Measurements from ENCODE around the gene PEF1.

Gene PEF1

DNA sequence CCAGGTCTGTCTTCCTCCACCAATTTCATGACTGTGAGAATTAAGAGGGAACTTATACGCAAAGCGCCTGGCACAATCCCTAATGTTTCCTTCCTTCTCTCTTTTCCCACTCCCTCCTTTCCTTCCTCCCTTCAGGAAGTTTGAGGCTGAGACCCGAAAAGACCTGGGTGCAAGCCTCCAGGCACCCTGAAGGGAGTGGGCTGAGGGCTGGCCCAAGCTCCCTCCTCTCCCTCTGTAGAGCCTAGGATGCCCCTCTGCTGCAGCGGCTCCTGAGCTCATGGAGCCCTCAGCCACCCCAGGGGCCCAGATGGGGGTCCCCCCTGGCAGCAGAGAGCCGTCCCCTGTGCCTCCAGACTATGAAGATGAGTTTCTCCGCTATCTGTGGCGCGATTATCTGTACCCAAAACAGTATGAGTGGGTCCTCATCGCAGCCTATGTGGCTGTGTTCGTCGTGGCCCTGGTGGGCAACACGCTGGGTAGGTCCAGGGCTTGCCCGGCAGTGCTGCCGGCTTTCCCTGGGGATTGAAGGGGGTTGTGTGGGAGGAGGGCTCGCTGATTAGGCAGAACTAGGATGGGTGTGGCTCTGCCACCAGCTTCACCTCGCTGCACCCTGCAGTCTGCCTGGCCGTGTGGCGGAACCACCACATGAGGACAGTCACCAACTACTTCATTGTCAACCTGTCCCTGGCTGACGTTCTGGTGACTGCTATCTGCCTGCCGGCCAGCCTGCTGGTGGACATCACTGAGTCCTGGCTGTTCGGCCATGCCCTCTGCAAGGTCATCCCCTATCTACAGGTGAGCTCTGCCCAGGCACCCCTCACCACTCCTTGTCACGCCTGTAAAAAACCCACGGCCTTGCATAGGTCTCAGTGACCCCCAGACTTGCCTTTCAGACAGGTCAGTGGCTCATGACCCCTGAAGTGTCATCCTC lies 25.5 kb downstream of the PEF1 start:
- no peak overlapping the region for H3K27ac ChIP-seq
- TF ChIP-seq, protein P1, sequence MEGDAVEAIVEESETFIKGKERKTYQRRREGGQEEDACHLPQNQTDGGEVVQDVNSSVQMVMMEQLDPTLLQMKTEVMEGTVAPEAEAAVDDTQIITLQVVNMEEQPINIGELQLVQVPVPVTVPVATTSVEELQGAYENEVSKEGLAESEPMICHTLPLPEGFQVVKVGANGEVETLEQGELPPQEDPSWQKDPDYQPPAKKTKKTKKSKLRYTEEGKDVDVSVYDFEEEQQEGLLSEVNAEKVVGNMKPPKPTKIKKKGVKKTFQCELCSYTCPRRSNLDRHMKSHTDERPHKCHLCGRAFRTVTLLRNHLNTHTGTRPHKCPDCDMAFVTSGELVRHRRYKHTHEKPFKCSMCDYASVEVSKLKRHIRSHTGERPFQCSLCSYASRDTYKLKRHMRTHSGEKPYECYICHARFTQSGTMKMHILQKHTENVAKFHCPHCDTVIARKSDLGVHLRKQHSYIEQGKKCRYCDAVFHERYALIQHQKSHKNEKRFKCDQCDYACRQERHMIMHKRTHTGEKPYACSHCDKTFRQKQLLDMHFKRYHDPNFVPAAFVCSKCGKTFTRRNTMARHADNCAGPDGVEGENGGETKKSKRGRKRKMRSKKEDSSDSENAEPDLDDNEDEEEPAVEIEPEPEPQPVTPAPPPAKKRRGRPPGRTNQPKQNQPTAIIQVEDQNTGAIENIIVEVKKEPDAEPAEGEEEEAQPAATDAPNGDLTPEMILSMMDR (IDR thresholded peaks at IDR 0.05): no peak
- no peak for TF ChIP-seq ZFX (IDR thresholded peaks at IDR 0.05; ENCODE audit: borderline replicate concordance)

DNA sequence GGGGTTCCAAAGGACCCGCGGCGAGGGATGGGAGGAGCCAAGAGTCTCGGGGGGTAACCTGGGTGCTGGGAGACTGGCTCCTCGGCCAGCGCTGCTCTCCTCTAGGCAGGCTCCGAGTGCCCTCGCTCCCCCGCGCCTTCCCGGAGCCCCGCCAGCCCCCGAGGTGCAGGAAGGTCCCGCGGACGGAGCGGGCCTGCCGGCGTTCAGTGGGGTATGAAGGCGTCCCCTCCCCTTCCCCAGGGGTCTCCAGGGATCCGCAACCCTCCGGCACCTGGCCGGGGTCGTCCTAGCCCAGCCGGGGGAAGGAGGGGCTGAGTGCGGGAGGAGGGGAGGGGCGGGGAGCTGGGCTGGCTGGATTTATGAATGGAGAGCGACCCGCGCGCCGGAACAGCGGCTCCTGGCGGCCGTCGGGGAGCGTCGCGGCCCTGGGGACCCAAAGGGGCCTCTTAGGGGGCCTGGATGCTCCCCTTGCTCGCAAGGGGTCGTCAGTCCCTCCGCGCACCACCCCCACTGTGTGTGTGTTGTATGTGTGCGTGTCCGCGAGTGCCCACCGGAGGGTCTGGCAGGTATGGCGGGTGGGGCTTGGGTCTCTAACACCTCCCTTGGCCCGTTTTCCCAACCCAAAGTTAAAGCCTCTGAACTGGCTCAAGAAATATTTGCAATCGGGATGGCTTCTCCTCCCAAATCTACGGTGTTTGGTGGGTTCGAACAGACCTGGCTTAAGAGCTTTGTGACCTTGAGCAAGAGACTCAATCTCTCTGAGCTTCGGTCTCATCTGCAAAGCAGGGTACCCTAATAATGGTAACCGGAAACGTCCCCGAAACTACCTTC lies 26.5 kb downstream of the PEF1 start:
- TF ChIP-seq, protein P1 (IDR thresholded peaks at IDR 0.05): peak; percentile 96
- no peak for TF ChIP-seq ZFX (IDR thresholded peaks at IDR 0.05; ENCODE audit: borderline replicate concordance)
- no peak overlapping the region for H3K27ac ChIP-seq

DNA sequence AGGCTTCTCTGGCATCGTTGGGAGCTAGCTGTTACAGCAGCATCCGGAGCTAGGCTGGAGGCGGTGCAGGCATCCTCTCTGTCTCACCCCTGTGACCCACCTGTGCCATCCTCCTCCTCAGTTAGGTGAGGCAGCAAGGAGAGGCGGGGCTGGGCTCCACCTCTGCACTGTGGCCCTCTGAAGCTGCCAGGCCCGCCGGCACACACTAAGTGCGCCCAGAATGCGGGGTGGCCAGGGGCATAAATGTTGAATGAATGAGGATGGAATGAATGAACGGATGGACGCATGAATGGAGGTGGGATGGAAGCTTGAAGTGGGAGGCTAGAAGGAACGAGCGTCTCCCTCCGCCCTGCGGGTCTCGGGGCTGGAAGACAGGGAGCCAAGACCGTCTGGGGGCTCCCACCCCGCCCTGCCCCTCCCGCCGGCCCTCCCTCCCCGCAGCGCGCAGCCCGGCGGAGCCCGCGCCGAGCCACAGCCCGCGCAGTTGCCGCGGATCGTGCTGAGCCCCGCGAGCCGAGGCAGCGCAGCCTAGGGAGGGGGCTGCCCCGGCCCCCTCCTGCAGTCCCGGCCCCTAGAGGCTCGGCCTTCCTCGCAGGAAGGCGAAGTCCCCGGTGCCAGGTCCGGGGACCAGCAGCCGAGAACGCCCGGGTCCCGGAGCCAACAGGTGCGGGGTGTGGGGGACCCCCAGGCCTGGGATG lies 27.3 kb downstream of the PEF1 start, which contains the start of gene HCRTR1:
Gene HCRTR1, plus strand, starts transcription at position 472 of the 698 bp plus-strand sequence. CDS start 1,504 bp downstream, outside the sequence.
- no peak for TF ChIP-seq ZFX (IDR thresholded peaks at IDR 0.05; ENCODE audit: borderline replicate concordance)
- TF ChIP-seq, protein P1 (IDR thresholded peaks at IDR 0.05): no peak
- no peak within 1 kb of the TSS for H3K27ac ChIP-seq

DNA sequence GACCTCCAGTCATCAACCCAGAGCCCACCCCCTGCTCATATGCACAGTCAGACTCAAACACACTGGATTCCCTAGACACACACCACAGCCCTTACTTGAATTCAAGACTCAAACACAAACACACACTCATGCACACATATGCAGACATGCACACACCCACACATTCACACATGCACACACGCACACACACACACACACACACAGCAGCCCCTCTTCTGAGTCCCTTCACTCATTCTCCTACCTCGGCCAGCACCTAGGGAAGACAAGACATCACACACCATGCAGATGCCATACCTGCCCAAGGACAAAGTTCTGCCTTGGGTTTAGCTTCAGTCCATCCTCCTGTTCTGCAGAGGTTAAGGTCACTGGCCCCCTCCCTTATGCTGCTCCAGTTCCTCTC lies 28.7 kb downstream of the PEF1 start:
- no peak for TF ChIP-seq ZFX (IDR thresholded peaks at IDR 0.05; ENCODE audit: borderline replicate concordance)
- TF ChIP-seq, protein P1 (IDR thresholded peaks at IDR 0.05): no peak

DNA sequence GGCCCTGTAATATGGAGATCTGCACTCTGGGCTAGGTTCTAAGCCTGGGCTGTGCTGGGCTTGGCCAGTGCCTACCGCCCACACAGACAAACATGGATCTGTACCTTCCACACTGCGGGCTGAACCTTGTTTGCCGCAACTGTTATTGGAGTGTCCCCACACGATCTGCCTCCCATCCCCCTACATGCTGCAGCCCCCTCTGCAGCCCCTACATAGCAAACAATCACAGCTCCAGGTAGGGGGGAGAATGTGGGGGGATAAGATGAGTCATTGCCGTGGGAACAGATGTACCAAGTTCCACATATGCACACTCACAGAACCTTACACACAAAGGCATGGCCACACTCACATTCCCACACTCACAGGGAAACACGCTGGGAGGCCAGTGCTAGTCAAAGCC lies 29.3 kb downstream of the PEF1 start:
- no peak overlapping the region for H3K27ac ChIP-seq
- TF ChIP-seq, protein P1 (IDR thresholded peaks at IDR 0.05): no peak
- no peak for TF ChIP-seq ZFX (IDR thresholded peaks at IDR 0.05; ENCODE audit: borderline replicate concordance)

More for the DNA sequence above, 28.7 kb downstream of the PEF1 start:
- H3K27ac ChIP-seq: no peak overlapping the region

DNA sequence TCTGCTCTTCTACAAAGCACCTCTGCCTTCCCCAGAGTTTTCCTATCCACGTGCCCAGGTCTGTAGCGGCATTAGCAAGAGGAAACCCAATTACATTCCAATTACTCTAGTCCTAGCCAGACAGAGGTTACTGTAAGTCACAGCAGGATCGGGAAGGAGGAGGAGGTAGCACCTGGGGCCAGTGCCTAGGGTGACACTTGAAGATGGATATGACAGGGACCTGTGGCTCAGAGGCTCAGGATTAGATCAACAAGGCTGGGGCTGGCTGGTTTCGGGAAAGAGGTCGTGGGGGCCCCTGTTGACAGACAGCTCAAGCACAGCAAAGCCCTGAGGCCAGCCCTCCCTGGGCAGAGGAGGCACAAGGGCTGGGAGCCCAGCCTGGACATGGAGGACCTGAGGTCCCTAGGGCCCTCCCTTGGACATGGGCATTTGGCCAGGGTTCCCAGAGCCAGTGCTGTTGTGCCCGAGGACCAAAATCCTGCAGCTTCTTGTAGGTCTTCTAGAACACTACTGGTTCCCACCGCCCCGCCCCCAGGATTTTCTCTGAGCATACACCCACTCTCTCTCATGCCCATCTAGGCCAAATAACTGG lies 30.2 kb downstream of the PEF1 start:
- H3K27ac ChIP-seq: no peak overlapping the region
- TF ChIP-seq, protein P1 (IDR thresholded peaks at IDR 0.05): no peak
- TF ChIP-seq ZFX (IDR thresholded peaks at IDR 0.05; ENCODE audit: borderline replicate concordance): no peak

Data from 22Rv1 (cell line).